Measurements from ENCODE around the gene CDH23. TPM values are rescaled to one million over a fixed set of nuclear protein-coding genes. Genes with fewer than 3 reads are reported as not detected.
A peak's percentile ranks its signal among the peaks of the same experiment; 100 is the strongest.

The CDH23 gene
- total and polyA plus RNA-seq, 2 of the 8 experiments (the other 6 are each of a cell fraction or from before 2014, with no cell fraction given) = 1.9 to 4.9 TPM

- H4K91ac ChIP-seq (replicated peaks; ENCODE audit: insufficient read length, low read length) = no peak overlapping the region
- CTCF ChIA-PET (ENCODE audit: partially characterized antibody) = interaction anchor here (0.7 to 7.6 kb wide), 67 partner anchors 9 to 331 kb away, joined by 3 to 74 read pairs (median 5); partner anchors contain the start of gene SLC29A3
- TF ChIP-seq CTCF (IDR thresholded peaks at IDR 0.05; ENCODE audit: control extremely low read depth in 1 of 3, insufficient read depth in 1 of 3, low read depth in 1 of 3, low read length in 3 of 3) (peak in 1 of 3 experiments; percentile 28; a peak in 2 of 4 replicates), BACH1 (IDR thresholded peaks at IDR 0.05; ENCODE audit: low read length) (no peak)
- H3K23me2 ChIP-seq (ENCODE audit: low read depth, low read length) = peaks cover 14% of the 10 kb centered on the region; the same call in 1 of the 2 replicates
- H2BK20ac ChIP-seq (ENCODE audit: low read length) = no peak overlapping the region
- no peaks in the 10 kb centered on the region for H3K79me2 ChIP-seq (ENCODE audit: control insufficient read depth in 1 of 2, insufficient read depth in 2 of 2, low read length in 2 of 2)
- no peak overlapping the region for H4K8ac ChIP-seq (ENCODE audit: extremely low read depth, insufficient read depth, low read length)
- peak overlapping the region in 1 of 4 experiments; percentile 86; a peak in 1 of 8 replicates for H3K4me3 ChIP-seq (ENCODE audit: extremely low read depth in 1 of 4, insufficient read depth in 2 of 4, low read depth in 3 of 4, low read length in 4 of 4)
- FAIRE-seq = no peak
- H2BK15ac ChIP-seq (ENCODE audit: low read length) = peak overlapping the region; percentile 12; the same call in 1 of the 2 replicates
- peak in 1 of 2 experiments; percentile 42 for DNase-seq (ENCODE audit: low read depth in 1 of 2, low spot score in 2 of 2)
- POLR2A ChIA-PET (ENCODE audit: partially characterized antibody) = interaction anchor here (0.7 to 1.3 kb wide), 4 partner anchors 11 to 361 kb away, joined by 3 read pairs; no protein-coding TSS in a partner anchor
- no peak overlapping the region for H3K27ac ChIP-seq (ENCODE audit: low read depth, low read length)
- H3K9ac ChIP-seq (replicated peaks in 1 of 4; ENCODE audit: extremely low read depth in 1 of 4, low read depth in 3 of 4, low read length in 3 of 4) = no peak overlapping the region
- peaks cover 15 to 50% (median 40%) of the 10 kb centered on the region in 4 experiments for H3K27me3 ChIP-seq (replicated peaks in 1 of 4; ENCODE audit: control insufficient read depth in 3 of 4, extremely low read depth in 1 of 4, insufficient read depth in 3 of 4, low read length in 3 of 4)
- no peak overlapping the region for H3K23ac ChIP-seq (ENCODE audit: insufficient read length)
- no peak overlapping the region; the same call in 1 of the 2 replicates for H2BK12ac ChIP-seq (ENCODE audit: low read depth, low read length)
- H3K4me1 ChIP-seq (replicated peaks in 1 of 4; ENCODE audit: control insufficient read depth in 3 of 4, insufficient read depth in 4 of 4, low read length in 3 of 4) = peaks cover 0 to 18% (median 10%) of the 10 kb centered on the region in 4 experiments; a peak in 6 of 7 replicates
- no peaks in the 10 kb centered on the region for H3K9me3 ChIP-seq (ENCODE audit: insufficient read depth in 2 of 2, low read depth in 1 of 2, low read length in 1 of 2)
- H4K5ac ChIP-seq (ENCODE audit: insufficient read length, low read depth, low read length) = no peak overlapping the region
- H2BK120ac ChIP-seq (replicated peaks; ENCODE audit: low read depth, low read length) = no peak overlapping the region
- no peak overlapping the region for H2AFZ ChIP-seq (ENCODE audit: low read length)
- no peak overlapping the region for H3K56ac ChIP-seq (replicated peaks; ENCODE audit: insufficient read length, low read depth, low read length)
- no peaks in the 10 kb centered on the region for H3K79me1 ChIP-seq (ENCODE audit: low read depth, low read length)
- 0 out of 4 replicates have a peak overlapping the region, but pooled peaks of 1 of the 2 experiments have one; percentile 63 for H3K4me2 ChIP-seq (ENCODE audit: insufficient read depth in 1 of 2, low read depth in 2 of 2, low read length in 2 of 2)
- H3K36me3 ChIP-seq (ENCODE audit: control insufficient read depth in 2 of 4, insufficient read depth in 4 of 4, low read length in 3 of 4) = no peaks in the 10 kb centered on the region
- no peak overlapping the region for H3K14ac ChIP-seq (ENCODE audit: insufficient read length)
- H3K18ac ChIP-seq (ENCODE audit: extremely low read depth, low read length) = no peak overlapping the region; the same call in 1 of the 2 replicates
- no peak overlapping the region for H3K4ac ChIP-seq (replicated peaks; ENCODE audit: insufficient read length, low read depth, low read length)
- no peak overlapping the region for H2AK5ac ChIP-seq (ENCODE audit: low read depth, low read length)
- no peak overlapping the region for H2BK5ac ChIP-seq (ENCODE audit: low read depth, low read length)
- 74% methylated on average over 4 of the region's 4 CpGs; no CpG with 5 or more reads in 1 of the 2 experiments for WGBS, 2 experiments (ENCODE audit: extremely low coverage in 1 of 2, insufficient coverage in 1 of 2, insufficient read length in 1 of 2, insufficient replicate concordance in 2 of 2, low coverage in 1 of 2, low lambda C conversion rate in 2 of 2, missing lambda C conversion rate in 1 of 2)
- H4K20me1 ChIP-seq (replicated peaks in 1 of 2; ENCODE audit: control insufficient read depth in 1 of 2, insufficient read depth in 2 of 2, low read length in 2 of 2) = peaks cover 0 to 15% of the 10 kb centered on the region in 2 experiments
Observed at GRCh38 chr10:71395621-71396020, 1.1 kb upstream of the CDH23 start.
